GM12874 (cell line): ENCODE measurements around the gene SLC35A2.

Experiments used
- CTCF ChIP-seq: IDR thresholded peaks from 2 replicates; pipeline ENCODE4 v1.5.1; 2011; ENCODE audit warnings: low read depth, mild to moderate bottlenecking, control low read depth, low read length, moderate library complexity; ENCODE audit not compliant: insufficient read depth

SLC35A2 gene

GRCh38 chrX:48945517-48946348, 34.3 kb upstream of the SLC35A2 start:
- peak; percentile 64 for TF ChIP-seq CTCF

GRCh38 chrX:48942895-48943294, 31.4 kb upstream of the SLC35A2 start:
- no peak for TF ChIP-seq CTCF

GRCh38 chrX:48940404-48940955, 29.0 kb upstream of the SLC35A2 start:
- TF ChIP-seq CTCF, result no peak

- TF ChIP-seq CTCF, result no peak
These were observed 28.2 kb upstream of the SLC35A2 start for GRCh38 chrX:48939524-48940228.

- no peak for TF ChIP-seq CTCF
These were observed 27.4 kb upstream of the SLC35A2 start for GRCh38 chrX:48938721-48939425.

- peak; percentile 15; the same call in 1 of the 2 replicates for TF ChIP-seq CTCF
These were observed 25.8 kb upstream of the SLC35A2 start for GRCh38 chrX:48937054-48937907.
